GM10266 (cell line): ENCODE measurements around the gene PIK3C3.
A peak's percentile ranks its signal among the peaks of the same experiment; 100 is the strongest.

Experiments used
- DNase-seq: peaks from one replicate; pipeline ENCODE4 v3.0.0; 2012; ENCODE audit errors: extremely low spot score
- TF ChIP-seq, protein P1 (sequence below): IDR thresholded peaks from 2 replicates; pipeline ENCODE4 v1.5.1; 2012; ENCODE audit warnings: mild to moderate bottlenecking, low read depth; ENCODE audit not compliant: control insufficient read depth, insufficient read depth; ENCODE audit errors: missing control alignments

The PIK3C3 gene

DNA sequence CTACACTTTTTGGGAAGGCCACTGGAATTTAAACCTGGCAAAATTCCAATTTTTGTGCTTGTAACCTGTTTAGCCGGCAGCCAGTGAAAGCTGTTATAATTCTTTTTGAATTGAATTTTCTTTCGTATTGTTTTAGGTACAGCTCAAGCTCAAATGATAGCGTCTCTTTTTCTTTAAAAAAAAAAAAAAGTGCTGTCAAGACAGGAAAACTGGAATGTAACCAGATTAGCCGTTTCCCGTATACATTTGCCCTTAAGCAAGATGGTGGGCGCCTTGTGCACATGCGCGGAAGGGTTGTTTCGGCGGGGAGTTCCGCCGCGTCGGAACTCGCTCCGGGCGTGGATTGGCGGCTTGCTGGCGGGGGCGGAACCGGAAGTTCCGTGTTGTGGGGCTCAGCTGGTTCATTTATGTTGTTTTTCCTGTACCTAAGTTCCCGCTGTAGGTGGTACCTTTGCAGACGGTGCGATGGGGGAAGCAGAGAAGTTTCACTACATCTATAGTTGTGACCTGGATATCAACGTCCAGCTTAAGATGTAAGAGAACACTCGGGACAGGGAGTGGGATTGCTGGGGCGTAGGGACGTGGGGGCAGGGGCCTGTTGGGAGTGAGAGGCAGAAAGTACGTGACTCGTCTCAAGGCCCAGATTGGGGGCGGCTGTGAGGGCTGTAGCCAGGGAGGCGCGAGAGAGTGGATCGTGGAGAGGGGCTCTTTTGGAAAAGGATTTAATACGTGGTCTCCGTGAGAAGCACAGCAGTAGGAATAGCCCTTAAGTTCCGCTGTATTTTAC, at the start of gene PIK3C3:
Gene PIK3C3 (plus strand): TSS at position 408 of the 787 bp plus-strand sequence. CDS start 58 bp downstream, at position 466.
- TF ChIP-seq, protein P1, sequence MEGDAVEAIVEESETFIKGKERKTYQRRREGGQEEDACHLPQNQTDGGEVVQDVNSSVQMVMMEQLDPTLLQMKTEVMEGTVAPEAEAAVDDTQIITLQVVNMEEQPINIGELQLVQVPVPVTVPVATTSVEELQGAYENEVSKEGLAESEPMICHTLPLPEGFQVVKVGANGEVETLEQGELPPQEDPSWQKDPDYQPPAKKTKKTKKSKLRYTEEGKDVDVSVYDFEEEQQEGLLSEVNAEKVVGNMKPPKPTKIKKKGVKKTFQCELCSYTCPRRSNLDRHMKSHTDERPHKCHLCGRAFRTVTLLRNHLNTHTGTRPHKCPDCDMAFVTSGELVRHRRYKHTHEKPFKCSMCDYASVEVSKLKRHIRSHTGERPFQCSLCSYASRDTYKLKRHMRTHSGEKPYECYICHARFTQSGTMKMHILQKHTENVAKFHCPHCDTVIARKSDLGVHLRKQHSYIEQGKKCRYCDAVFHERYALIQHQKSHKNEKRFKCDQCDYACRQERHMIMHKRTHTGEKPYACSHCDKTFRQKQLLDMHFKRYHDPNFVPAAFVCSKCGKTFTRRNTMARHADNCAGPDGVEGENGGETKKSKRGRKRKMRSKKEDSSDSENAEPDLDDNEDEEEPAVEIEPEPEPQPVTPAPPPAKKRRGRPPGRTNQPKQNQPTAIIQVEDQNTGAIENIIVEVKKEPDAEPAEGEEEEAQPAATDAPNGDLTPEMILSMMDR, result no peak
- DNase-seq, result peak; percentile 88

DNA sequence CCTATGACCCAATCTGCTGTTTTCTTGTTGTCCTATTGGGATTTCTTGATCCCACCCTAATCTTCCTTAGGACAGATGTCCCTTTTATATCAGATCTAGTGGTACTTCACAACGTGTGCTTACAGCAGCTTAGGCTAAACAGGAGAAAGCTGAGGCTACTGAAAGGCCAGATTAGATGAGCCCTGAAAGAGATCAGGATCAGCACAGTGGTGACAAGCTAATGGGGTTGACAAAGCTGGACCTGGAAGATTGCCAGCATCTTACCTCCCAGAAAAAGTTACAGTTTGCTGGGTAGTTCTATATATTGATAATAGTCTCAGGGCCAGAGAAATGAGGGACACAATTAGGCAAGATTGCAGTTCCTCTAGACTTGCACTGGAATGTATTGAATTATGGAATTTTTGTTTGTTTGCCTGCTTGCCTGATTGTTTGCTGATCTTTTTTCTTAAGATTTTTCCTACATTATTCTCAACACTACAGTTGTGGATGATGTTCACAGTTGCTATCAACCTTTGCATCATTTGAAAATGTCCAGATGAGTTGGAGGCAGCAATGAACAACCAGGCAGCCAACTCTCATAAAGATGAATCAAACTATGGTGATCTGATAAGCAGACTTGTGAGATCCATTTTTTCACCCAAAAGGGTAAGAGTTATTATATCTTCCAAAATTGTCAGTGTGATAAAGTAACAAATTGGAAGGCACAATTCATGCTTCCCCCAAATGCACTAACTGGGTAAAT, 49.1 kb upstream of the PIK3C3 start:
- TF ChIP-seq, protein P1, result no peak
- DNase-seq, result no peak

DNA sequence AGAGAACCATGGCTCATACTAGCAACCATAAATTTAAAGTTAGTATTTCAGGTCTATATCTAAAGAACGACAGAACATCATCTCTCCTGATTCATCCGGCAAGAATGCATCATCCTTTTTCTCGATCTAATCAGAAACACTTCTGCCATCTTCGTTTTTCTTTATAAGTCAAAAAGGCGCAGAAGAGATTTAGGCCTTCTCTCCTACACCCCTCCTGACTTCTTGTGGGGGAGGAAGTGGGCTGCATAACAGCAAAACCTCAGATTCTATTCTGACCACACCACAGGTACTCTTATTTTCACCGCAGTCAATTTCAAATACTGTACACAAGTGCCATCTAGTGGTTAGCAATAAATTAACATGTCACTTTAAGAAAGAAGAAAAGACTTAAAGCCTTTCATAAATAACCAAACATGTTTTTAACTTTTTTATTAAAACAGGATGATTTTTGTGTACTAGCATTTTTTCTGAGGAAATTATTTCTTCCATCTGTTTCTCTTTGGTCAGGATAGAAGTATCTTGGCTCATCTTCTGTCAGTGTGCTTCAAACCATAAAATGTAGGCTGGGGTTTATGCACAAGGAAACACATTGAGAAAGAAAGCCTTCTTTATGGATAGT, 48.4 kb upstream of the PIK3C3 start:
- TF ChIP-seq, protein P1, result peak; percentile 60
- peak; percentile 53 for DNase-seq

DNA sequence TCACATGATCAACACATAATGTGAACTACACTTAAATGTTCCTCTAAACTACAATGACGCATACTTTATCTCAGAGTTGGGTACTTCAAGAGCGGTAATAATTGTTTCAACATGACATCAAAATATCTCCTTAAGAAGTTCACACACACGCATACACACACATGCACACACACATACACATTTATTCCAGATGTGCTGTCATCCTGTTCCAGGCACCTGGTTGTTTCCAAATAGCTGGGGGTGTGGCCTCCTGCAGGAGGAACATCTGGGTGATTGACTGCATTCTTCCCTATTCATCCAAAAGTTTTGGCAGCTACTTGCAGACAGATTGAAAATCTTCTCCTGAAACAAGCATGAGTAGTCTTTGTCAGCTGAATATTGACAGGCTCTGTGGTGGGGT, 37.9 kb upstream of the PIK3C3 start:
- no peak for DNase-seq
- TF ChIP-seq, protein P1, result no peak

DNA sequence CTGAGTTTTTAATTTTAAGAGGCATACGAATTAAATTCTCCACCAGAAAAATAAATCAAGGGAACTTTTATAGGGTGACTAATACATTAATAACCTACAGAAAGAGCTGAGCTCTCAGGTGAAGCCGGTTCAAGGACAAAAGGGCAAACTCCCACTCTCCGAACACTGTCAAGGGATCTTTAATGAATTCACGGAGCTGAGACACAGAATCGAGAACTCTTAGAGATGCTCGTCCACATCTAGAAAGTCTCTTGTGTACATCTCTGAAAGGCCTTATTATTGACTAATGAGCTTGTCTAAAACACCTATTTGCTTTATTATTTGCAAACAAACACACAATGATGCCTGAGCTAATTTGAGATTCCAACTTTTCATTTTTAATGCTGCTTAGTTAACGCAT, 33.3 kb upstream of the PIK3C3 start:
- TF ChIP-seq, protein P1, result no peak
- DNase-seq, result no peak

DNA sequence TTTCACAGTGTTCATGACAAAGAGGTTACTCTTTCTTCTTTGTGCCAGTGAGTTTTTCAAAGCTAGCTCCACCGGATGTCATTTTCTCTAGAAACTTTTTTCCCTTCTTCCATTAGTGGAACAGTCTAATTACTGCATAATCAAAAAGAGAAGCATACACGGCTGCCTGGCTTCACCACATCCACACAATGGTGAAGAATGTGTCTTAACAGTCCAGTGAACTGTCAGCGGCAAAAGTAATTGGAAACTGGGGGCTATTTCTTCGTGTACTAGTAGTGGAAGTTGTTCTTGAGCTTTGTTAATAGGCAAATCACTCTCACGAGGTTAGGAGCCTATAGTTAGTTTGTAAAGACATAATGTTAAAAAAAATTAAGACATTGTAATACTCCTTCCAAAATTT, 32.9 kb upstream of the PIK3C3 start:
- TF ChIP-seq, protein P1, result no peak
- DNase-seq, result no peak

DNA sequence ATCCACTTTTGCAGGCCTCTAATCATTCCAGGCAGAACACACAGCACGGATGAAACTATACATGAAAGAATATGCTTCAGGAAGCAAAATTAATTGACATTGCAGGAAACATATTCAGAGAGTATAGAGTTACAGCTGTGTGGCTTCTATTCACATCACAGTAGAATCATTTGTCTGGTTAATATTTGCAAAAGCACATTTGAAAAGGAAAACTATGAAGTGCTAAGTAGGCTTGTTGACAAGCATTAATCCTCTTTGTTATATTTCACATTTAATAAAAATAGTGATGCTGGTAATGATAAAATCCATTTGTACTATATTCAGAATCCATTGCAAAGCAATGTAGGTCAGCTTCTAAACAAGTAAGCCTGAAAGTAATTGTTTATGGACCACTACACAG, 32.2 kb upstream of the PIK3C3 start:
- TF ChIP-seq, protein P1, result no peak
- no peak for DNase-seq
